A673 (cell line): ENCODE results near the gene CLPSL2. TPM values are rescaled to one million over a fixed set of nuclear protein-coding genes. Genes with fewer than 3 reads are reported as not detected.

Experiments used
- BruUV-seq: library from RNA; stranded (reverse); fragments of 400-500 nt; replicated peaks from 2 replicates; lab custom pipeline; 2021; lab: Mats Ljungman, UMichigan
- CTCF ChIA-PET: fragments of 300-600 bp; sonication (Branson Sonifier 250); formaldehyde crosslinking; loops from one replicate; lab custom pipeline; 2022; ENCODE audit warnings: antibody characterized with exemption; lab: Charles Lee
- POLR2A ChIA-PET: fragments of 300-600 bp; sonication (Branson Sonifier 250); formaldehyde crosslinking; loops from one replicate; lab custom pipeline; 2022; ENCODE audit warnings: antibody characterized with exemption; ENCODE audit not compliant: low non-redundant PET; lab: Charles Lee
- DNase-seq: peaks from one replicate; pipeline ENCODE4 v3.0.0-alpha.2; 2015; ENCODE audit warnings: low spot score
- H3K27ac ChIP-seq: fragments of 200-600 bp; sonication (generic); 2 replicates; pipeline ENCODE4 v1.5.1; 2016; ENCODE audit warnings: mixed run types, low read depth, mild to moderate bottlenecking, mixed read lengths, antibody characterized with exemption, low read length; ENCODE audit not compliant: poor library complexity, severe bottlenecking
- H3K27me3 ChIP-seq: fragments of 200-600 bp; sonication (generic); replicated peaks from 2 replicates; pipeline ENCODE4 v1.6.1; 2017; ENCODE audit warnings: mixed run types, low read depth, mild to moderate bottlenecking, mixed read lengths, antibody characterized with exemption, low read length; ENCODE audit not compliant: insufficient read depth, poor library complexity
- H3K36me3 ChIP-seq: fragments of 200-600 bp; sonication (generic); 2 replicates; pipeline ENCODE4 v1.6.1; 2016; ENCODE audit warnings: mixed run types, mild to moderate bottlenecking, mixed read lengths, antibody characterized with exemption, low read length; ENCODE audit not compliant: insufficient read depth, poor library complexity, severe bottlenecking
- H3K4me1 ChIP-seq: fragments of 200-600 bp; sonication (generic); 2 replicates; pipeline ENCODE4 v1.6.1; 2017; ENCODE audit warnings: mixed run types, mild to moderate bottlenecking, mixed read lengths, antibody characterized with exemption, low read length; ENCODE audit not compliant: insufficient read depth, poor library complexity, severe bottlenecking
- H3K4me3 ChIP-seq: fragments of 200-600 bp; sonication (generic); 2 replicates; pipeline ENCODE4 v1.5.1; 2016; ENCODE audit warnings: low read depth, mixed run types, mild to moderate bottlenecking, mixed read lengths, low read length; ENCODE audit not compliant: poor library complexity, severe bottlenecking
- H3K9me3 ChIP-seq: fragments of 200-600 bp; sonication (generic); 2 replicates; pipeline ENCODE4 v1.6.1; 2016; ENCODE audit warnings: mixed run types, low read depth, mild to moderate bottlenecking, mixed read lengths, antibody characterized with exemption, low read length; ENCODE audit not compliant: poor library complexity, severe bottlenecking
- EZH2 ChIP-seq: fragments of 200-600 bp; sonication (generic); IDR thresholded peaks from 2 replicates; pipeline ENCODE4 v1.6.1; 2017; ENCODE audit warnings: borderline replicate concordance, low read depth, mild to moderate bottlenecking, mixed read lengths, antibody characterized with exemption, low read length; ENCODE audit not compliant: poor library complexity, severe bottlenecking
- intact Hi-C: fragments of 100-400 bp; cut with micrococcal nuclease; formaldehyde crosslinking; loops from one replicate; pipeline ENCODE4 v1.10.0; 2022; ENCODE audit not compliant: unreplicated experiment
- total RNA-seq: library from RNA; stranded (reverse); gene quantifications from 2 replicates; pipeline ENCODE4 v1.2.3, GENCODE V29; 2021
- TF ChIP-seq, protein P1 (sequence below): fragments of 300-800, 200-600 bp; sonication (generic); conservative IDR thresholded peaks from 2 replicates; pipeline ENCODE4 v1.5.1; 2017; ENCODE audit warnings: low read depth, mild to moderate bottlenecking, antibody characterized with exemption, low read length, moderate library complexity, mixed read lengths

CLPSL2 gene
- total RNA-seq, 1 experiment from 2014 or later = not detected

DNA sequence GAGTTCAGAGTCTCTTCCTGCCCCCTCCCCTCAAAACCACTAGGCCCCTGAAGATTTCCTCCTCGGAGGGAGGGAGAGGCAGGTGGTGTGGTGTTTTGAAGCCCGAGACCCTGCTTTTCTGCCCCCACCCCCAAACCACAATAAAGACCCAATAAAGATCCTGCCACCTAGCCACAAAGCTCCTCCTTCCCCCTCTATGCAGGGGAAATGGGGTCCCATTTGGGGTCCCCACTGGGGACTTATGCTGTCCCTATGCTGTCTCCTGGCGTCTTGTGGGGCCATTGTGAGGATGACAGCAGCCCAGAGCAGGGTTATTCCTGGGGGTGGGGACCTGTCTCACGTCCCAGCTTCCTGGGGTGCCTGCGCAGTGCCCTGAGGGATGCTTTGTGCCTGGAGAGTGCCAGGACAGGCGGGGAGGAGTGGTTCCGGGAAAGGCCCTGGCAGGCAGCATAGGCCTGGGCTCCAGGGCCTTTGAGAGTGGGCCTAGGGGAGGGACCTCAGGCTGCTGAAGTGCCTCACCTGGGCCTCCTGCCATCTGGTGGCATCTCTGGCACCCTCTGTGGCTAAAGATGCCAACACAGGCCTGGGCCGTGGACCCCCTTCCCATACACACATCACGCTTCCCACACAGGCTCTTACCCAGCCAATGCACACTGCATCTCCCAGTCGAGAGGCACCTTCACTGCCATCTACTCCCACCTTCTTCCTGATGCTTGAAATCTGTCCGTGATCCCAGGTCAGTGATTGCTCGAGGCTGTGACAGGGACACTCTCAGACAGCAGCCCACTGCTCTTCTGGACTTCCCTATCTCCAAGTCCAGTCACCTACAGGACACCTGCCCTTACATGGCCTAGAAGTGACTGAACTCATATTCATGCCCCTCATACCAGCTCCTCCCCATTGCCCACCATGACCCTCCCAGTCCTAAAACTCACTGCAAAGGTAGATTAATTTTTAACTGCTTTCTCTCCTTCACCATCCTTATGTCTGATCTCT is 47.4 kb upstream of the CLPSL2 start:
- peak overlapping the region; percentile 71 for H3K4me3 ChIP-seq
- ChIA-PET POLR2A (no interaction called here), CTCF (interaction anchor here (1.7 kb wide), 1 partner anchor 8 kb away, joined by 5 read pairs; the partner anchor contains the start of gene ARMC12)
- peaks cover 45% of the 10 kb centered on the region for H3K4me1 ChIP-seq
- intact Hi-C loops = no loop called here
- no TSS peak for BruUV-seq
- H3K9me3 ChIP-seq = no peaks in the 10 kb centered on the region
- no peaks in the 10 kb centered on the region for H3K36me3 ChIP-seq
- DNase-seq = no peak
- TF ChIP-seq, protein P1, sequence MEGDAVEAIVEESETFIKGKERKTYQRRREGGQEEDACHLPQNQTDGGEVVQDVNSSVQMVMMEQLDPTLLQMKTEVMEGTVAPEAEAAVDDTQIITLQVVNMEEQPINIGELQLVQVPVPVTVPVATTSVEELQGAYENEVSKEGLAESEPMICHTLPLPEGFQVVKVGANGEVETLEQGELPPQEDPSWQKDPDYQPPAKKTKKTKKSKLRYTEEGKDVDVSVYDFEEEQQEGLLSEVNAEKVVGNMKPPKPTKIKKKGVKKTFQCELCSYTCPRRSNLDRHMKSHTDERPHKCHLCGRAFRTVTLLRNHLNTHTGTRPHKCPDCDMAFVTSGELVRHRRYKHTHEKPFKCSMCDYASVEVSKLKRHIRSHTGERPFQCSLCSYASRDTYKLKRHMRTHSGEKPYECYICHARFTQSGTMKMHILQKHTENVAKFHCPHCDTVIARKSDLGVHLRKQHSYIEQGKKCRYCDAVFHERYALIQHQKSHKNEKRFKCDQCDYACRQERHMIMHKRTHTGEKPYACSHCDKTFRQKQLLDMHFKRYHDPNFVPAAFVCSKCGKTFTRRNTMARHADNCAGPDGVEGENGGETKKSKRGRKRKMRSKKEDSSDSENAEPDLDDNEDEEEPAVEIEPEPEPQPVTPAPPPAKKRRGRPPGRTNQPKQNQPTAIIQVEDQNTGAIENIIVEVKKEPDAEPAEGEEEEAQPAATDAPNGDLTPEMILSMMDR = no peak
- no peak for TF ChIP-seq EZH2
- H3K27ac ChIP-seq = no peak overlapping the region
- H3K27me3 ChIP-seq = no peaks in the 10 kb centered on the region

DNA sequence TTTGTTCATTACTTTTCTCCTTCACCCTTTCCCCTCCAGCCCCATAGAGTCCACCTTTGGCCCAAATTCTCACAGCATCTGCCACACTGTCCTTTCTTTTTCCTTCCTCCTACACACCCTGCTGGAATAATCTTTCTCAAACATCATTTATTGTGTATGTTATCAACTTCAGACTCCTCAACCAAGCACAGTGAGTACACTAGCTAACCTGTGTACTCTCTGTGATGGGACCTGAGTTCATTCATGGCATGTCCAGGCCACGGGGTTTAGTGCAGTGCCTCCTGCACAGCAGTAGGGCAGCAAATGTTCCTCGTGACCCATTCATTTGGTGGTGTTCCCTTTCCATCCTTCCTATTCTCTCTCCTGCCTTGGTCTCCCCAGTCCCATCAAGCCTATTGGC is 46.7 kb upstream of the CLPSL2 start:
- no peaks in the 10 kb centered on the region for H3K36me3 ChIP-seq
- TF ChIP-seq EZH2 = no peak
- TF ChIP-seq, protein P1 = no peak
- POLR2A ChIA-PET = no interaction called here
- BruUV-seq = no TSS peak
- no peak overlapping the region for H3K27ac ChIP-seq
- DNase-seq = no peak
- intact Hi-C loops = loop anchor here (10.0 kb wide), 1 partner anchor 365 kb away; no protein-coding TSS in a partner anchor
- peaks cover 45% of the 10 kb centered on the region for H3K4me1 ChIP-seq
- no peak overlapping the region for H3K4me3 ChIP-seq
- CTCF ChIA-PET = interaction anchor here (1.1 kb wide), 1 partner anchor 207 kb away, joined by 7 read pairs; no protein-coding TSS in a partner anchor
- H3K27me3 ChIP-seq = no peaks in the 10 kb centered on the region
- no peaks in the 10 kb centered on the region for H3K9me3 ChIP-seq

DNA sequence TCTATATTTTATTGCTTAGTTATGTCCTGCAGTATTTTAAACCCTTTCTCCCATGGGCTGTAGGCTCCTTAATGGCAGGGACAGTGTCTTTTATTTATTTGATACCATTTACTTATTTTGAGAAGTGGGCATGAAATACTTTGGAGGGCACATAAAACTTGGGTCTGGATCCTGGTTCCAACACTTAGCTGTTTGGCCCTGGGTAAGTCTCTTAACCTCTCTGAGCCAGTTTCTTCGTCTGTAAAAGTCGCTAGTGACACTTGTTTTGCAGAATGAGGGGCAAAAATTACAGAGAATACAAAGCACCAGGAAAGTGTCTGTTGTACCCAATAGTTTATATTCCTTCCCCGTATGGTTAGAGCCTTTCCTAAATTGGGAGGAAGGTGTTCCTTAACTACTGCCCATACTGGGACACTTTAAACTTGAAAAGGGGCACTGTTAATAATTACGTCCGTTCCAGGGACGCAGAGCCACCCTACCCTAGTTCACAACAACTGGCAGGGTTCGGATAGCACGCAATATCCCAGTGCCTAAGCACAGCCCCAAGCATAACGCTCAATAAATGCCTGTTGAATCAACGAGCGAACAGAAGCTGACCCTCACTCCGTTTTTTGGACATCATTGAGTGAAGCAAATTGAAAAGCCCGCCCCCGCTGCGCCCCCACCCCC is 45.5 kb upstream of the CLPSL2 start:
- ChIA-PET CTCF (interaction anchor here (1.1 kb wide), 1 partner anchor 208 kb away, joined by 7 read pairs; no protein-coding TSS in a partner anchor), POLR2A (no interaction called here)
- H3K9me3 ChIP-seq = no peaks in the 10 kb centered on the region
- TF ChIP-seq, protein P1 = no peak
- no peak for TF ChIP-seq EZH2
- no peak for DNase-seq
- H3K4me1 ChIP-seq = peaks cover 39% of the 10 kb centered on the region
- no peaks in the 10 kb centered on the region for H3K36me3 ChIP-seq
- H3K27me3 ChIP-seq = no peaks in the 10 kb centered on the region
- BruUV-seq = no TSS peak
- intact Hi-C loops = loop anchor here (10.0 kb wide), 1 partner anchor 364 kb away; no protein-coding TSS in a partner anchor
- peak overlapping the region; percentile 53 for H3K27ac ChIP-seq
- peak overlapping the region; percentile 90 for H3K4me3 ChIP-seq
